HL-60 (cell line): Measurements from ENCODE around the gene KRTAP2-3.
"Not testable (repeated sequence)": the region's sequence is repeated elsewhere in the genome, so short reads cannot be mapped to it uniquely, and the experiment has no call there.

ENCODE experiments used
- DNase-seq, 2 experiments: peaks; one replicate each; pipeline ENCODE4 v3.0.0-alpha.2; 2010 to 2020; ENCODE audit warnings: low read depth in 1 of 2, low spot score in 1 of 2
- H3K27ac ChIP-seq: fragments of 250-450 bp; sonication (Bioruptor Pico); replicated peaks from 2 replicates; pipeline ENCODE4 v1.5.1; 2020; ENCODE audit warnings: mild to moderate bottlenecking, moderate library complexity
- H3K27me3 ChIP-seq: fragments of 250-450 bp; sonication (Bioruptor Pico); 2 replicates; pipeline ENCODE4 v1.5.1; 2021; ENCODE audit warnings: mild to moderate bottlenecking, moderate library complexity; ENCODE audit not compliant: insufficient read depth, poor library complexity, severe bottlenecking
- H3K4me3 ChIP-seq: replicated peaks from 2 replicates; pipeline ENCODE4 v1.5.1; 2011; ENCODE audit warnings: mild to moderate bottlenecking, control low read depth, low read length; ENCODE audit not compliant: insufficient read depth
- CTCF ChIP-seq: IDR thresholded peaks from one replicate; pipeline ENCODE4 v1.5.1; 2011; ENCODE audit warnings: low read length, control low read depth, inconsistent platforms; ENCODE audit not compliant: insufficient read depth
- GABPA ChIP-seq: IDR thresholded peaks from 2 replicates; pipeline ENCODE4 v1.6.1; 2012; ENCODE audit warnings: low read depth
- POLR2AphosphoS5 ChIP-seq: IDR thresholded peaks from 2 replicates; pipeline ENCODE4 v1.6.1; 2012; ENCODE audit warnings: low read depth
- SPI1 ChIP-seq: IDR thresholded peaks from 2 replicates; pipeline ENCODE4 v1.6.1; 2012; ENCODE audit warnings: low read depth, mild to moderate bottlenecking, borderline replicate concordance
- TF ChIP-seq, protein P1 (sequence below): IDR thresholded peaks from 2 replicates; pipeline ENCODE4 v1.6.1; 2012; ENCODE audit warnings: low read depth; ENCODE audit not compliant: insufficient replicate concordance

The KRTAP2-3 gene

DNA sequence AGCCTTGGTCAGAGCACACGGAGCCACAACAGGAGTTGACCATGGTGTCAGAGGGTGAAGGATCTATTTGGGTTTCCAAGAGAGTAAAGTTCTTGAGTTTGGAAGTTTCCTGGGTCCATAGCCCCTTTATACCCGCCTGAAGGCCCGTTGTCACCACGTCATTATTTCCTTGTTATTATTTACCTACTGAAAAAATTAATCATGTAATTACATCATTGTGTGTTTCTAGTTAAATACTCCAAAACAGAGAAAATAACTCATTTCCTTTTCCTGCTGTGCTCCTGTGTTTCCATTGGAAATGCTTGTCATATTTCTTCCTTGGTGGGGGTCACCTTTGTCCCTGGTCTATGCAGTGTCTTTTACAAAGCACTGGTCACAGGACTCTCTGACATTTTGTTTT lies 38.1 kb upstream of the KRTAP2-3 start, which contains the start of gene KRTAP4-8:
Gene KRTAP4-8 (minus strand): TSS at position 101 of the 400 bp plus-strand sequence. CDS start 58 bp downstream, at position 43.
- TF ChIP-seq CTCF (no peak), GABPA (no peak), SPI1 (no peak), POLR2AphosphoS5 (no peak)
- TF ChIP-seq, protein P1, sequence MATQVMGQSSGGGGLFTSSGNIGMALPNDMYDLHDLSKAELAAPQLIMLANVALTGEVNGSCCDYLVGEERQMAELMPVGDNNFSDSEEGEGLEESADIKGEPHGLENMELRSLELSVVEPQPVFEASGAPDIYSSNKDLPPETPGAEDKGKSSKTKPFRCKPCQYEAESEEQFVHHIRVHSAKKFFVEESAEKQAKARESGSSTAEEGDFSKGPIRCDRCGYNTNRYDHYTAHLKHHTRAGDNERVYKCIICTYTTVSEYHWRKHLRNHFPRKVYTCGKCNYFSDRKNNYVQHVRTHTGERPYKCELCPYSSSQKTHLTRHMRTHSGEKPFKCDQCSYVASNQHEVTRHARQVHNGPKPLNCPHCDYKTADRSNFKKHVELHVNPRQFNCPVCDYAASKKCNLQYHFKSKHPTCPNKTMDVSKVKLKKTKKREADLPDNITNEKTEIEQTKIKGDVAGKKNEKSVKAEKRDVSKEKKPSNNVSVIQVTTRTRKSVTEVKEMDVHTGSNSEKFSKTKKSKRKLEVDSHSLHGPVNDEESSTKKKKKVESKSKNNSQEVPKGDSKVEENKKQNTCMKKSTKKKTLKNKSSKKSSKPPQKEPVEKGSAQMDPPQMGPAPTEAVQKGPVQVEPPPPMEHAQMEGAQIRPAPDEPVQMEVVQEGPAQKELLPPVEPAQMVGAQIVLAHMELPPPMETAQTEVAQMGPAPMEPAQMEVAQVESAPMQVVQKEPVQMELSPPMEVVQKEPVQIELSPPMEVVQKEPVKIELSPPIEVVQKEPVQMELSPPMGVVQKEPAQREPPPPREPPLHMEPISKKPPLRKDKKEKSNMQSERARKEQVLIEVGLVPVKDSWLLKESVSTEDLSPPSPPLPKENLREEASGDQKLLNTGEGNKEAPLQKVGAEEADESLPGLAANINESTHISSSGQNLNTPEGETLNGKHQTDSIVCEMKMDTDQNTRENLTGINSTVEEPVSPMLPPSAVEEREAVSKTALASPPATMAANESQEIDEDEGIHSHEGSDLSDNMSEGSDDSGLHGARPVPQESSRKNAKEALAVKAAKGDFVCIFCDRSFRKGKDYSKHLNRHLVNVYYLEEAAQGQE: no peak
- Histone ChIP-seq H3K27me3 (no peaks in the 10 kb centered on the region), H3K4me3 (no peak within 1 kb of the TSS), H3K27ac (no peak within 1 kb of the TSS)
- no peak for DNase-seq

DNA sequence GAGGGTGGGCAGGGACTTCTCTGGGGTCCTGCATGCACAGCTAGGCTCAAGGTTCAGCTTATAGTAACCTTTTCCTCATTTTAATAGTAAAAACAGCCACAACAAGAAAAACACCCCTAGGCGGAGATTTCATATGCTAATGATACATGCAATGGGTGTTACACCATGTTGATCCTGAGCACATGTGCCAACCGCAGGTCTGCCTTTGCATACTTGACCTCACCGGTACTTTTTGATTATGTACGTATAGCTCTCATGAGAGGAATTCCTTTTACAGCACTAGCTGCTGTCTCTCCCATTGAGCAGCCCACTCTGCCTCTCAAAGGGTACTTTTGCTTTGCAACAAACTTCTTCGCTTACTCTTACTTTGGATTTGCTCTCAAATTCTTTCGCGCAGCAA lies 36.1 kb upstream of the KRTAP2-3 start:
- no peak overlapping the region for H3K27ac ChIP-seq
- H3K4me3 ChIP-seq: no peak overlapping the region
- DNase-seq: no peak
- H3K27me3 ChIP-seq: no peaks in the 10 kb centered on the region
- TF ChIP-seq CTCF (no peak), GABPA (no peak), POLR2AphosphoS5 (no peak), SPI1 (no peak)
- TF ChIP-seq, protein P1: no peak

- TF ChIP-seq SPI1: peak; percentile 3; the same call in 1 of the 2 replicates
- DNase-seq: peak in 1 of 2 experiments; percentile 13
- not testable (repeated sequence) for H3K27me3 ChIP-seq, H3K4me3 ChIP-seq, H3K27ac ChIP-seq
These were observed 28.9 kb upstream of the KRTAP2-3 start for GRCh38 chr17:41088760-41089352.

- DNase-seq: not testable (repeated sequence)
These were observed 24.4 kb upstream of the KRTAP2-3 start, which contains the start of gene KRTAP4-7 for GRCh38 chr17:41084100-41084856. KRTAP4-7 (plus strand) TSS chr17:41084150; CDS start chr17:41084207, 57 bp downstream.

DNA sequence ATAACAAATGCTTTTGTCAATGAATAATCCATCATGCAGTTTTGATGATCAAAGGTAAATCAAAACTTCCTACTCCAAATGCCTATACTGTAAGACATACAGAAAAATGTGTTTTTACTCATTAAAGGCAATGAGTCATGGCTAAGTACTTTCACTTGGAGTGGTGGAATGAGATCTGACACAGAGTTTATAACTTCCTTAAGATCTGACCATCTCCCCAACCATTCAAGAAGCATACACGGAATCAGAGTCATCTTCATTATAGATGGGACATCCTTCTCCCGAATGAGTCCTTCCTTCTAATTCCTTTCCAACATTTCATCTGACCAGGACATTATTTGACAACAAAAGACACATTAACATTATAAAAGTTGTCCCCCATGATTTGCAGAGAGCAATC lies 23.5 kb upstream of the KRTAP2-3 start:
- H3K4me3 ChIP-seq, H3K27me3 ChIP-seq, H3K27ac ChIP-seq, DNase-seq: not testable (repeated sequence)

More at GRCh38 chr17:41084100-41084856, 24.4 kb upstream of the KRTAP2-3 start, which contains the start of gene KRTAP4-7:
- H3K27me3 ChIP-seq, H3K27ac ChIP-seq, H3K4me3 ChIP-seq: not testable (repeated sequence)
